Activated B cell treated with CpG ODN at 0.5 μM for 24 hours (primary cell): ENCODE data around the gene TMEM123. TPM values are rescaled to one million over a fixed set of nuclear protein-coding genes. Genes with fewer than 3 reads are reported as not detected.
A peak's percentile ranks its signal among the peaks of the same experiment; 100 is the strongest.

Source experiments
- ATAC-seq: fragments of 200-7000 bp; cut with Tn5 transposase; one replicate; pipeline ENCODE4 v1.10.0; 2021; ENCODE audit warnings: low read depth, mild to moderate bottlenecking, moderate library complexity
- CTCF ChIA-PET: fragments of 350-600 bp; sonication (Branson Sonifier 250); formaldehyde crosslinking; loops from one replicate; lab custom pipeline; 2021; ENCODE audit warnings: antibody characterized with exemption; lab: Charles Lee
- POLR2A ChIA-PET: fragments of 350-600 bp; sonication (Branson Sonifier 250); formaldehyde crosslinking; loops from one replicate; lab custom pipeline; 2021; ENCODE audit warnings: antibody characterized with exemption; lab: Charles Lee
- DNase-seq: peaks from one replicate; pipeline ENCODE4 v3.0.0; 2022
- H3K27ac Mint-ChIP-seq: one replicate; pipeline ENCODE4 v1.8.0; 2020; ENCODE audit warnings: mixed read lengths
- H3K27me3 Mint-ChIP-seq: one replicate; pipeline ENCODE4 v1.8.0; 2021; ENCODE audit warnings: mixed read lengths
- H3K36me3 Mint-ChIP-seq: one replicate; pipeline ENCODE4 v1.8.0; 2021; ENCODE audit warnings: low read depth, mixed read lengths
- H3K4me1 Mint-ChIP-seq: one replicate; pipeline ENCODE4 v1.8.0; 2021; ENCODE audit warnings: mixed read lengths
- H3K4me3 Mint-ChIP-seq: one replicate; pipeline ENCODE4 v1.8.0; 2020; ENCODE audit warnings: mild to moderate bottlenecking, mixed read lengths
- H3K9me3 Mint-ChIP-seq: one replicate; pipeline ENCODE4 v1.8.0; 2020; ENCODE audit warnings: mixed read lengths
- intact Hi-C: fragments of 100-400 bp; cut with micrococcal nuclease; formaldehyde crosslinking; loops from one replicate; pipeline ENCODE4 v1.15.1; 2024
- total RNA-seq: library from RNA; stranded (reverse); gene quantifications from 2 replicates; pipeline ENCODE4 v1.2.3, GENCODE V29; 2022
- TF ChIP-seq, protein P1 (sequence below): fragments of 200-600 bp; IDR thresholded peaks from one replicate; pipeline ENCODE4 v1.8.0; 2022; ENCODE audit warnings: antibody characterized with exemption, mild to moderate bottlenecking

The TMEM123 gene
- total RNA-seq, 1 donor from 2014 or later = 191 TPM

DNA sequence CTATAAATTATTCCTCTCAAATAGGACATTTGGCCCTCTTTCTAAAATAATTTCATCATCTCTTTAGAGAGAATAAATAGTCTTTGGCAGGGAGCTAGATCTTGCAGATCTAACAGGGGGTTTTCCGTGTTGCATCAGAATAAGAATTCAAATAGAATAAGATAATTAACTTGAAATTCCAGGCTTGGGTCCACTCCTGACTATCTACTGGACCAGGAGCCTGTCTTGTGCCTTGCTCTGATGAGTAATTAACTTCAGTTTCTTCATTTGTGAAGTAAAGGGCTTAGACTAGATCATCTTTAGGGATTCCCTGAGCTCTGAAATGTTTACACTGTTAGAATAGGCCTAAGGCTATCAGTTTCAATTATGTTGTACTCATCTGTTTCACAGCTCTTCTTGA is 23.5 kb upstream of the TMEM123 start:
- ChIA-PET POLR2A (interaction anchor here (0.5 to 5.6 kb wide), 9 partner anchors 11 to 161 kb away, joined by 3 to 63 read pairs (median 4); partner anchors contain the start of genes BIRC2 and TMEM123), CTCF (interaction anchor here (1.1 to 2.0 kb wide), 6 partner anchors 11 to 137 kb away, joined by 3 to 11 read pairs (median 6); no protein-coding TSS in a partner anchor)
- Mint-ChIP-seq H3K27ac (peak overlapping the region; percentile 65), H3K27me3 (no peaks in the 10 kb centered on the region), H3K36me3 (no peaks in the 10 kb centered on the region), H3K4me1 (peaks cover 52% of the 10 kb centered on the region), H3K9me3 (no peaks in the 10 kb centered on the region), H3K4me3 (no peak overlapping the region)
- TF ChIP-seq, protein P1, sequence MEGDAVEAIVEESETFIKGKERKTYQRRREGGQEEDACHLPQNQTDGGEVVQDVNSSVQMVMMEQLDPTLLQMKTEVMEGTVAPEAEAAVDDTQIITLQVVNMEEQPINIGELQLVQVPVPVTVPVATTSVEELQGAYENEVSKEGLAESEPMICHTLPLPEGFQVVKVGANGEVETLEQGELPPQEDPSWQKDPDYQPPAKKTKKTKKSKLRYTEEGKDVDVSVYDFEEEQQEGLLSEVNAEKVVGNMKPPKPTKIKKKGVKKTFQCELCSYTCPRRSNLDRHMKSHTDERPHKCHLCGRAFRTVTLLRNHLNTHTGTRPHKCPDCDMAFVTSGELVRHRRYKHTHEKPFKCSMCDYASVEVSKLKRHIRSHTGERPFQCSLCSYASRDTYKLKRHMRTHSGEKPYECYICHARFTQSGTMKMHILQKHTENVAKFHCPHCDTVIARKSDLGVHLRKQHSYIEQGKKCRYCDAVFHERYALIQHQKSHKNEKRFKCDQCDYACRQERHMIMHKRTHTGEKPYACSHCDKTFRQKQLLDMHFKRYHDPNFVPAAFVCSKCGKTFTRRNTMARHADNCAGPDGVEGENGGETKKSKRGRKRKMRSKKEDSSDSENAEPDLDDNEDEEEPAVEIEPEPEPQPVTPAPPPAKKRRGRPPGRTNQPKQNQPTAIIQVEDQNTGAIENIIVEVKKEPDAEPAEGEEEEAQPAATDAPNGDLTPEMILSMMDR = no peak
- no peak for ATAC-seq
- no peak for DNase-seq
- intact Hi-C loops = no loop called here

DNA sequence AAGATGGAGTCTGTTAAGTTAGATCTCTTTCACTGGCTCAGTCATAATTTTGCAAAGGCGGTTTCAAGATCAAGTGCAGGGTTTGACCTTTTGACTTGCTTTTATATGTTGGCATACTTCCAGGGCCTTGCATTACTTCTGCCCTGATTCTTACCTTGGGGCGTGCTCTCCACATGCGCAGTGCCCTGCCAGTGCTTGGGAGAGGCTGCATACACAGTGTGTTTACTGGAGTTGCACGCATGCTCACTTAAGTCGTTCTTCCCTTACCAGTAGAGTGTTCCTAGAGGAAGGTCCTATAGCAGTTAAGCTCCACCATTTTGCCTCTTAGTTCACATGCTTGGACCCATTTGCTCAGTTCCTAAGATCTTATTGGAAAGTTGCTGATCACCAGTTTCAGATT is 21.0 kb upstream of the TMEM123 start:
- H3K36me3 Mint-ChIP-seq = no peaks in the 10 kb centered on the region
- no peak overlapping the region for H3K4me3 Mint-ChIP-seq
- intact Hi-C loops = no loop called here
- DNase-seq (no peak), ATAC-seq (no peak)
- H3K9me3 Mint-ChIP-seq = no peaks in the 10 kb centered on the region
- peak overlapping the region; percentile 94 for H3K27ac Mint-ChIP-seq
- H3K27me3 Mint-ChIP-seq = no peaks in the 10 kb centered on the region
- TF ChIP-seq, protein P1 = no peak
- H3K4me1 Mint-ChIP-seq = peaks cover 73% of the 10 kb centered on the region
- ChIA-PET POLR2A (interaction anchor here (0.9 to 5.6 kb wide), 5 partner anchors 8 to 75 kb away, joined by 3 to 63 read pairs (median 3); partner anchors contain the start of gene TMEM123), CTCF (interaction anchor here (0.9 to 1.3 kb wide), 2 partner anchors 23 to 139 kb away, joined by 3 to 4 read pairs; no protein-coding TSS in a partner anchor)

DNA sequence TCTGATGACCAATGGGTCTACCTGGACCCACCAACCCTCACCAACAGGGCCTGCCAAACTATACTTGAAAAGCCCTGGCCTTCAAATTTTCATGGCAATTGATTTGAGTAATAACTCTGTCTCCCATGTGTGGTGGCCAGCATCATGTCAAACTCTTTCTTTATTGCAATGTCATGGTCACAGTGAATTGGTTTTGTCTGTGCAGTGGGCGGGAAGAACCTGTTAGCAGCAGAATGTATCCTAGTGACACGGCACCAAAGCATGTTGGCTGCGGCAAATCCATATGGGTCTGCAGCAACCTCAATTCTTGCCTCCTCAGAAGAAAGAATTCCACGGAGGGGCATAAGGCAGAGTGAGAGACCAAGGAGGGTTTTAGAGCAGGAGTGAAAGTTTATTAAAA is 19.6 kb upstream of the TMEM123 start:
- Mint-ChIP-seq H3K4me1 (peaks cover 78% of the 10 kb centered on the region), H3K27me3 (no peaks in the 10 kb centered on the region), H3K36me3 (no peaks in the 10 kb centered on the region), H3K9me3 (no peaks in the 10 kb centered on the region), H3K27ac (no peak overlapping the region), H3K4me3 (no peak overlapping the region)
- no peak for DNase-seq
- ATAC-seq = no peak
- TF ChIP-seq, protein P1 = no peak
- intact Hi-C loops = no loop called here
- CTCF ChIA-PET = no interaction called here
- POLR2A ChIA-PET = interaction anchor here (5.6 kb wide), 1 partner anchor 19 kb away, joined by 63 read pairs; the partner anchor contains the start of gene TMEM123

DNA sequence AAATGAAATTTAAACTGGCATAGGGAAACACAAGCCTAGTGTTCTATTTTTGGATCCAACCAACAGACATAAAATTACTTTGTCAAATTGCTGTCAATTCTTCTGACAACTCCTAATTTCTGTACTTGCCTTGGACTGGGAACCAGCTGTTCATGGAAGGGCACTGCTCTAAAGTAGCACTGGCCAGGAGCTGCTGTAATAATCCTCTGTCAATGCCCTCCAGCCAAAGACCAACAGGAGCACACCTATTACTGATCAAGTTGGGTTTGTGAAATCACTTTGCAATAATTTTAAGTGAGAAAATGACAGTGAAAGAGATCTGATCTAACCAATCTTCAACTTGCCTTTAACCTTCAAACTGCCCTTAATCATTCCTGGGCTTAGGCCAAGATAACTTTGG is 18.9 kb upstream of the TMEM123 start:
- Mint-ChIP-seq H3K27me3 (no peaks in the 10 kb centered on the region), H3K4me3 (no peak overlapping the region), H3K9me3 (no peaks in the 10 kb centered on the region), H3K27ac (no peak overlapping the region), H3K36me3 (no peaks in the 10 kb centered on the region), H3K4me1 (peaks cover 76% of the 10 kb centered on the region)
- ATAC-seq (no peak), DNase-seq (no peak)
- intact Hi-C loops = no loop called here
- ChIA-PET POLR2A (interaction anchor here (0.8 to 1.0 kb wide), 2 partner anchors 9 to 20 kb away, joined by 3 read pairs; no protein-coding TSS in a partner anchor), CTCF (interaction anchor here (1.1 kb wide), 1 partner anchor 81 kb away, joined by 4 read pairs; no protein-coding TSS in a partner anchor)
- TF ChIP-seq, protein P1 = no peak

DNA sequence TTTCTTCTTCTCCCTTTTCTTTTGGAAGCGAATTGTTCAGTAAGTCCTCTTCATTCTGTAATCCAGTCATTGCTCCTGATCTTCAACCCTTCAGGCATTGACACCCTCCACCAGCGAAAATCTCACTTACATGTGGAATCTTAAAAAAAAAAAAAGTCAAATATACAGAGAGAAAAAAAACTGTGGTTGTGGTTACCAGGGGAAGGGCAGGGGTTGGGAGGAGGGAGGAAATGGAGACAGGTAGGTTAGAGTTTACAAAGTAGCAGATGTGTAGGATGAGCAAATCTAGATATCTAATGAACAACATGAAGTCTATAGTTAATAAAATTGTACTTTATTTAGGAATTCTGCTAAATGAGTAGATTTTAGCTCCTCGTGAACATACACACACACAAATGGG is 17.7 kb upstream of the TMEM123 start:
- Mint-ChIP-seq H3K27ac (peak overlapping the region; percentile 37), H3K4me1 (peaks cover 77% of the 10 kb centered on the region), H3K27me3 (no peaks in the 10 kb centered on the region), H3K36me3 (no peaks in the 10 kb centered on the region), H3K4me3 (no peak overlapping the region), H3K9me3 (no peaks in the 10 kb centered on the region)
- intact Hi-C loops = no loop called here
- TF ChIP-seq, protein P1 = no peak
- POLR2A ChIA-PET = no interaction called here
- ATAC-seq (no peak), DNase-seq (no peak)
- CTCF ChIA-PET = no interaction called here
